ENCODE measurements around the gene SORCS2. TPM values are rescaled to one million over a fixed set of nuclear protein-coding genes. Genes with fewer than 3 reads are reported as not detected.

SORCS2 gene
- total and polyA plus RNA-seq, 2 of the 4 experiments (the other 2 are of a cell fraction) = 0.36 to 0.62 TPM

DNA sequence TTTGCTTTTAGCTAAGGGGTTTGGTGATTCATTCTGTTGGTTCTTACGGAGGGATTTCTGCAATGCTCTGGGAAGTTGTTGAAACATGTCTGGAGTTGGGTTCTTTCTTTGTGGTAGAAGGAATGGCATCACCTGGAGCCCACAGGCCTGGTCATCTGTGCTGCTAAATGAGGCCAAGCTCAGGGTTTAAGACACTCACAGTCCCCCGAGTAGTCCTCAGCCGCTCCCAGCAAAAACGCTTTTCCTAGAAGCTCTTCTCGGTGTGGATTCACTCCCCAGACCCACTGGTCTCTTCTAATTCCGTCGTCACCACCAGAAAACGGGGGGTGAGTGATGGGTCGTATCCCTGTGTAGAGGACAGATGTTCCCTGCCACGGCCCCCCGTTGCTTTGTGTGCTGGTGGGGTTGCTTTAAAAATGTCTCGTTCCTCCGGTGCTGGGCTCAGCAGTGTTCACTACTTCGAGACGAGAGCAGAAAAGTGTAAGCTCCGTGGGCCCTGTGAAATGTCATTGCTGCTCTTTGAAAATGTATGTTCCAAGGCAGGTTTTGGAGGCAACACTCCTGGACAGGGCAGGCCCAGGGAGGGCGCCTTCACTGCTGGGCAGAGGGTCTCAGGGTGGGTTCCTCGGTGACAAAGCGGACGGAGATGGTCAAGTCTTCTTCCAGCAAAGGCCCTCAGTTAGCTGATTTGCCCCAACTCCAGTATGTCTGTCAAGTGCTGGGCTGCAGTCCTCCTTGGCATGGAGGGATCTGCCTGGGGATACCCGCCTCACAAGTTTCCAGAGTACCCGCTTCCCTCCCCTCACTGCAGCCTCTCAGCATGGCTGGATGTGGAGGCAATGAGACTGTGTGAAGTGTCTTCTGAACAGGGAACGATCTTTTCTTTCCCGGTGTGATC, 205.1 kb downstream of the SORCS2 start:
- Histone ChIP-seq H4K20me1 (ENCODE audit: insufficient read depth, low read length) (no peaks in the 10 kb centered on the region), H2BK120ac (ENCODE audit: low read depth, low read length) (no peak overlapping the region), H3K4me1 (ENCODE audit: control insufficient read depth, insufficient read depth, low read length) (no peaks in the 10 kb centered on the region), H4K5ac (ENCODE audit: low read depth, low read length) (no peak overlapping the region), H3K79me1 (ENCODE audit: low read depth in 1 of 2, low read length in 2 of 2) (no peaks in the 10 kb centered on the region), H2BK15ac (ENCODE audit: low read depth, low read length) (no peak overlapping the region), H4K91ac (ENCODE audit: insufficient read depth, low read depth, low read length) (no peak overlapping the region), H3K14ac (replicated peaks; ENCODE audit: low read depth, low read length) (no peak overlapping the region), H2AK9ac (replicated peaks; ENCODE audit: low read depth, low read length, poor library complexity) (no peak overlapping the region), H3K4me3 (ENCODE audit: insufficient read depth, low read depth, low read length) (no peak overlapping the region), H4K8ac (ENCODE audit: low read depth in 2 of 2, low read length in 2 of 2) (no peak overlapping the region), H3K4ac (ENCODE audit: low read depth, low read length) (no peak overlapping the region), H3K36me3 (ENCODE audit: control insufficient read depth, insufficient read depth, low read length) (no peaks in the 10 kb centered on the region), H2BK20ac (ENCODE audit: low read depth, low read length) (no peak overlapping the region), H3K56ac (ENCODE audit: extremely low read depth, insufficient read depth, low read length) (no peak overlapping the region), H3K23ac (ENCODE audit: low read depth, low read length) (no peak overlapping the region), H2BK5ac (ENCODE audit: low read depth, low read length, poor library complexity, severe bottlenecking) (no peak overlapping the region), H3K9me3 (ENCODE audit: control insufficient read depth, insufficient read depth, low read length) (no peaks in the 10 kb centered on the region), H3K4me2 (ENCODE audit: low read depth, low read length) (no peak overlapping the region), H3K9me1 (ENCODE audit: insufficient read depth, low read length) (no peaks in the 10 kb centered on the region), H3K27ac (ENCODE audit: insufficient read depth, low read length) (no peak overlapping the region), H2AK5ac (ENCODE audit: low read depth, low read length) (no peak overlapping the region), H2AFZ (replicated peaks; ENCODE audit: low read length, poor library complexity) (no peak overlapping the region), H3K27me3 (ENCODE audit: control insufficient read depth, insufficient read depth, low read length) (peaks cover 60% of the 10 kb centered on the region), H3K18ac (ENCODE audit: low read depth, low read length) (no peak overlapping the region), H3K9ac (ENCODE audit: low read depth, low read length) (no peak overlapping the region)
- TF ChIP-seq, protein P1, sequence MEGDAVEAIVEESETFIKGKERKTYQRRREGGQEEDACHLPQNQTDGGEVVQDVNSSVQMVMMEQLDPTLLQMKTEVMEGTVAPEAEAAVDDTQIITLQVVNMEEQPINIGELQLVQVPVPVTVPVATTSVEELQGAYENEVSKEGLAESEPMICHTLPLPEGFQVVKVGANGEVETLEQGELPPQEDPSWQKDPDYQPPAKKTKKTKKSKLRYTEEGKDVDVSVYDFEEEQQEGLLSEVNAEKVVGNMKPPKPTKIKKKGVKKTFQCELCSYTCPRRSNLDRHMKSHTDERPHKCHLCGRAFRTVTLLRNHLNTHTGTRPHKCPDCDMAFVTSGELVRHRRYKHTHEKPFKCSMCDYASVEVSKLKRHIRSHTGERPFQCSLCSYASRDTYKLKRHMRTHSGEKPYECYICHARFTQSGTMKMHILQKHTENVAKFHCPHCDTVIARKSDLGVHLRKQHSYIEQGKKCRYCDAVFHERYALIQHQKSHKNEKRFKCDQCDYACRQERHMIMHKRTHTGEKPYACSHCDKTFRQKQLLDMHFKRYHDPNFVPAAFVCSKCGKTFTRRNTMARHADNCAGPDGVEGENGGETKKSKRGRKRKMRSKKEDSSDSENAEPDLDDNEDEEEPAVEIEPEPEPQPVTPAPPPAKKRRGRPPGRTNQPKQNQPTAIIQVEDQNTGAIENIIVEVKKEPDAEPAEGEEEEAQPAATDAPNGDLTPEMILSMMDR (conservative IDR thresholded peaks at IDR 0.05; ENCODE audit: low read depth, low read length) = no peak
- no peak for TF ChIP-seq RFX5 (IDR thresholded peaks at IDR 0.05; ENCODE audit: low read depth, low read length)
- no peak for TF ChIP-seq RCOR1 (IDR thresholded peaks at IDR 0.05; ENCODE audit: insufficient replicate concordance, low read length)
- no peak for TF ChIP-seq MAZ (IDR thresholded peaks at IDR 0.05; ENCODE audit: borderline replicate concordance, low read depth, low read length)
- intact Hi-C loops (cut with micrococcal nuclease) (no loop called here), in situ Hi-C loops (cut with MboI; ENCODE audit: low sequenced_read_pairs) (no loop called here), dilution Hi-C loops (cut with HindIII; ENCODE audit: low sequenced_read_pairs, unreplicated experiment) (no loop called here)
- DNase-seq = peak; percentile 4
- WGBS, 2 experiments (ENCODE audit: extremely low coverage in 2 of 2, insufficient read length in 1 of 2) = 65% methylated on average over 2 of the region's 24 CpGs; no CpG with 5 or more reads in 1 of the 2 experiments
- ATAC-seq (ENCODE audit: low read depth) = no peak
- ChIA-PET POLR2A (ENCODE audit: unreplicated experiment) (no interaction called here), CTCF (no interaction called here)
- BruUV-seq (replicated peaks) = no TSS peak
